ENCODE data around the gene GABRD. TPM values are rescaled to one million over a fixed set of nuclear protein-coding genes. Genes with fewer than 3 reads are reported as not detected.

The GABRD gene
- total and polyA plus RNA-seq, 10 of the 15 experiments (the other 5 are each of a cell fraction or from before 2014, with no cell fraction given), result not detected

DNA sequence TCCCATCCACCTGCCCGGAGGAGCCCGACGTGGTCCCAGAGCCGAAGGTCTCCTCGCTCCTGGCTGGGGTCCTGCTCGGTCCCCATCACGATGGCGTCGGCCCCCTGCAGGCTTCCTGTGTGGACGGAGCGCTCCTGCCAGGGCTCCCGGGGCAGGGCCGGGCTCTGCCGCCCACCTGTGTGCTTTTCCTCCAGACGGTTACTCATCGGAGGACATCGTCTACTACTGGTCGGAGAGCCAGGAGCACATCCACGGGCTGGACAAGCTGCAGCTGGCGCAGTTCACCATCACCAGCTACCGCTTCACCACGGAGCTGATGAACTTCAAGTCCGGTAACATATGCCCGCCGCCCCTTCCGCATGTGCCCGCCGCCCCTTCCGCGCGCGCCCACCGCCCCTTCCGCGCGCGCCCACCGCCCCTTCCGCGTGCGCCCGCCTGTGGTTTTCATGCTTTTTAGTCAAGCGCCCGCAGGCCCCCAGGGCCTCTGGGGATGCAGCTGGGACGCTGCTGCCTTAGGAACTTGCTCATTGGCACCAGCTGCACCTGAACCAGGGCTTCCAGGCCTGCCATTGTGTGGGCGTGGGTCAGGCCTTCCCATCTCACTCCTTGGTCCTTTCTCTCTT, 8.9 kb downstream of the GABRD start:
- no peaks in the 10 kb centered on the region for H4K20me1 ChIP-seq (ENCODE audit: control insufficient read depth, insufficient read depth)
- DNase-seq (ENCODE audit: low read depth, low spot score) (no peak), ATAC-seq (no peak), FAIRE-seq (no peak)
- H3K36me3 ChIP-seq (ENCODE audit: control insufficient read depth in 2 of 2, insufficient read depth in 2 of 2, low read length in 1 of 2), result no peaks in the 10 kb centered on the region
- H3K27me3 ChIP-seq (replicated peaks in 1 of 2; ENCODE audit: control insufficient read depth in 2 of 2, insufficient read depth in 2 of 2, low read length in 1 of 2), result no peaks in the 10 kb centered on the region; a peak in 1 of 4 replicates
- no peak overlapping the region for H2AFZ ChIP-seq (ENCODE audit: control insufficient read depth, low read depth, low read length)
- no peak overlapping the region for H3K9ac ChIP-seq (ENCODE audit: control insufficient read depth, insufficient read depth, low read length)
- no peak overlapping the region for H3K4me2 ChIP-seq (ENCODE audit: control insufficient read depth, insufficient read depth)
- intact Hi-C loops (cut with micrococcal nuclease; ENCODE audit: unreplicated experiment) (no loop called here), in situ Hi-C loops (cut with MboI) (no loop called here)
- CTCF ChIA-PET, result no interaction called here
- no peak overlapping the region for H3K4me3 ChIP-seq
- no peak for TF ChIP-seq YY1 (IDR thresholded peaks at IDR 0.05; ENCODE audit: low read depth, low read length)
- no peak for TF ChIP-seq RBBP5 (conservative IDR thresholded peaks at IDR 0.05)
- no peak for TF ChIP-seq SREBF2 (IDR thresholded peaks at IDR 0.05; ENCODE audit: low read length)
- TF ChIP-seq, protein P1, sequence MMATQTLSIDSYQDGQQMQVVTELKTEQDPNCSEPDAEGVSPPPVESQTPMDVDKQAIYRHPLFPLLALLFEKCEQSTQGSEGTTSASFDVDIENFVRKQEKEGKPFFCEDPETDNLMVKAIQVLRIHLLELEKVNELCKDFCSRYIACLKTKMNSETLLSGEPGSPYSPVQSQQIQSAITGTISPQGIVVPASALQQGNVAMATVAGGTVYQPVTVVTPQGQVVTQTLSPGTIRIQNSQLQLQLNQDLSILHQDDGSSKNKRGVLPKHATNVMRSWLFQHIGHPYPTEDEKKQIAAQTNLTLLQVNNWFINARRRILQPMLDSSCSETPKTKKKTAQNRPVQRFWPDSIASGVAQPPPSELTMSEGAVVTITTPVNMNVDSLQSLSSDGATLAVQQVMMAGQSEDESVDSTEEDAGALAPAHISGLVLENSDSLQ (IDR thresholded peaks at IDR 0.05), result no peak
- no peak for TF ChIP-seq SMC3 (IDR thresholded peaks at IDR 0.05; ENCODE audit: borderline replicate concordance, low read length)
- no peak for TF ChIP-seq EP300 (IDR thresholded peaks at IDR 0.05; ENCODE audit: borderline replicate concordance in 1 of 2, control insufficient read depth in 1 of 2, low read depth in 2 of 2, low read length in 2 of 2)
- TF ChIP-seq NRF1 (conservative IDR thresholded peaks at IDR 0.05; ENCODE audit: low read depth, low read length), result no peak
- no peak for TF ChIP-seq EGR1 (IDR thresholded peaks at IDR 0.05; ENCODE audit: borderline replicate concordance in 1 of 2, low read depth in 2 of 2, low read length in 2 of 2)
- TF ChIP-seq FOXM1 (IDR thresholded peaks at IDR 0.05; ENCODE audit: low read depth, low read length), result no peak
- no peak overlapping the region for H3K27ac ChIP-seq (ENCODE audit: control insufficient read depth, insufficient read depth)
- RAD21 ChIA-PET (ENCODE audit: unreplicated experiment), result no interaction called here
- no peaks in the 10 kb centered on the region for H3K79me2 ChIP-seq (ENCODE audit: control insufficient read depth, insufficient read depth, low read length)
- WGBS (ENCODE audit: insufficient coverage, insufficient replicate concordance, low lambda C conversion rate, missing lambda C conversion rate), result 76% methylated on average over 38 of the region's 46 CpGs
- POLR2A ChIA-PET, result no interaction called here
- BruUV-seq (replicated peaks), result no TSS peak
- SMC1A ChIA-PET (ENCODE audit: uncharacterized antibody, unreplicated experiment), result no interaction called here
- H3K9me3 ChIP-seq (replicated peaks; ENCODE audit: control insufficient read depth, insufficient read depth, low read length), result no peaks in the 10 kb centered on the region
- no peaks in the 10 kb centered on the region for H3K4me1 ChIP-seq (ENCODE audit: control insufficient read depth, insufficient read depth, low read length)

All from GM12878 (cell line).